ENCODE measurements around the gene SMYD3. TPM values are rescaled to one million over a fixed set of nuclear protein-coding genes. Genes with fewer than 3 reads are reported as not detected.

The SMYD3 gene
- total and polyA plus RNA-seq, 9 of the 15 experiments (the other 6 are each of a cell fraction or from before 2014, with no cell fraction given) = 128 to 440 (median 197) TPM

DNA sequence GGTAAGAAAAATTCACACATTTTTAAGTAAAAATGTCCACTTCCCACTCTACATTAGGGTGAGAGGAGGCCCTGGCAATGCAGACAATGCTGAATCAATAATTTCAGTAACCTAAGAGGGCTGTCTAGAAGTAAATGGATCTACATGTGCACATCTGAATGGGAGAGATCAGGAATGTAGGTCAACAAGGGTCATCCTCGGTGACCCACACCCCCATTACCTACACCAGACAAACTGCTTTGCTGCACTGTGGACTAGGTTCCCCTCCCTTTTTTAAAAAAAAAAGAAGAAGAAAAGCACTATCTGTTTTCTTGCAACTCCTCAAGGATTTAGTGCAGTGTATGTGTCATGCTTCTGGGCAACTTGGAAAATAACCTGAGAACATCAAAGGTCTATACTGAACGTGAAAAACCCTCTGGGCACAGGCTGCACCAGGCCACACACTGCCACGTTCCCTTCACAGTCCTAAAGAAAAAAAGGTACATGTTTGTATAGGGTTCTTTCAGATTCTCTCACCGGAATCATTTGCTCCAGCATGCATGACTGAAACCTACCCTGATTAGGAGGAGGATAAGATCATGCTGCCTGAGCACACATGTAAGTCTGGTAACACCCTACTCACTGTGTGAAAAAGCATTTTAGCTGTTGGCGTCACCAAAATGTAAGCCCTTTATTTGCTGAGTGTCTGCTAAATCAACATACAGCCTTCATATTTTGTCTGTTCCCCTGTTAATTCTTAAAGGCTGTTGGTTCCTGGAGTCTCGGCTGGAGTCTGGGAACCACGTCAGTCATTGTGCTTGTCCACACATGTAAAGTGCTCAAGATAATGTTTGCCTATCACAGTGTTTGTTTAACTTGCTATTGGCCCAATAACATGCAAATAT, 341.0 kb downstream of the SMYD3 start (continued):
- TF ChIP-seq ZNF512 (tag; IDR thresholded peaks at IDR 0.05) (no peak), ZNF354B (CRISPR knock-in tag; IDR thresholded peaks at IDR 0.05) (no peak), NCOA2 (IDR thresholded peaks at IDR 0.05; ENCODE audit: partially characterized antibody in 2 of 2) (no peak), IRF1 (CRISPR knock-in tag; IDR thresholded peaks at IDR 0.05; ENCODE audit: borderline replicate concordance) (no peak), ZKSCAN1 (IDR thresholded peaks at IDR 0.05; ENCODE audit: low read depth, low read length) (no peak), ZBTB34 (CRISPR knock-in tag; IDR thresholded peaks at IDR 0.05) (no peak), HNRNPK (IDR thresholded peaks at IDR 0.05; ENCODE audit: low read depth, low read length, poor library complexity, severe bottlenecking) (no peak), NRF1 (conservative IDR thresholded peaks at IDR 0.05 in 1 of 2, IDR thresholded peaks at IDR 0.05 in 1 of 2) (peak; percentile 34 to 43; a peak in 2 of 4 replicates), CREBBP (IDR thresholded peaks at IDR 0.05; ENCODE audit: low read depth, low read length) (no peak), RBM25 (IDR thresholded peaks at IDR 0.05; ENCODE audit: low read depth, low read length, severe bottlenecking) (no peak)
- TF ChIP-seq, protein P1, sequence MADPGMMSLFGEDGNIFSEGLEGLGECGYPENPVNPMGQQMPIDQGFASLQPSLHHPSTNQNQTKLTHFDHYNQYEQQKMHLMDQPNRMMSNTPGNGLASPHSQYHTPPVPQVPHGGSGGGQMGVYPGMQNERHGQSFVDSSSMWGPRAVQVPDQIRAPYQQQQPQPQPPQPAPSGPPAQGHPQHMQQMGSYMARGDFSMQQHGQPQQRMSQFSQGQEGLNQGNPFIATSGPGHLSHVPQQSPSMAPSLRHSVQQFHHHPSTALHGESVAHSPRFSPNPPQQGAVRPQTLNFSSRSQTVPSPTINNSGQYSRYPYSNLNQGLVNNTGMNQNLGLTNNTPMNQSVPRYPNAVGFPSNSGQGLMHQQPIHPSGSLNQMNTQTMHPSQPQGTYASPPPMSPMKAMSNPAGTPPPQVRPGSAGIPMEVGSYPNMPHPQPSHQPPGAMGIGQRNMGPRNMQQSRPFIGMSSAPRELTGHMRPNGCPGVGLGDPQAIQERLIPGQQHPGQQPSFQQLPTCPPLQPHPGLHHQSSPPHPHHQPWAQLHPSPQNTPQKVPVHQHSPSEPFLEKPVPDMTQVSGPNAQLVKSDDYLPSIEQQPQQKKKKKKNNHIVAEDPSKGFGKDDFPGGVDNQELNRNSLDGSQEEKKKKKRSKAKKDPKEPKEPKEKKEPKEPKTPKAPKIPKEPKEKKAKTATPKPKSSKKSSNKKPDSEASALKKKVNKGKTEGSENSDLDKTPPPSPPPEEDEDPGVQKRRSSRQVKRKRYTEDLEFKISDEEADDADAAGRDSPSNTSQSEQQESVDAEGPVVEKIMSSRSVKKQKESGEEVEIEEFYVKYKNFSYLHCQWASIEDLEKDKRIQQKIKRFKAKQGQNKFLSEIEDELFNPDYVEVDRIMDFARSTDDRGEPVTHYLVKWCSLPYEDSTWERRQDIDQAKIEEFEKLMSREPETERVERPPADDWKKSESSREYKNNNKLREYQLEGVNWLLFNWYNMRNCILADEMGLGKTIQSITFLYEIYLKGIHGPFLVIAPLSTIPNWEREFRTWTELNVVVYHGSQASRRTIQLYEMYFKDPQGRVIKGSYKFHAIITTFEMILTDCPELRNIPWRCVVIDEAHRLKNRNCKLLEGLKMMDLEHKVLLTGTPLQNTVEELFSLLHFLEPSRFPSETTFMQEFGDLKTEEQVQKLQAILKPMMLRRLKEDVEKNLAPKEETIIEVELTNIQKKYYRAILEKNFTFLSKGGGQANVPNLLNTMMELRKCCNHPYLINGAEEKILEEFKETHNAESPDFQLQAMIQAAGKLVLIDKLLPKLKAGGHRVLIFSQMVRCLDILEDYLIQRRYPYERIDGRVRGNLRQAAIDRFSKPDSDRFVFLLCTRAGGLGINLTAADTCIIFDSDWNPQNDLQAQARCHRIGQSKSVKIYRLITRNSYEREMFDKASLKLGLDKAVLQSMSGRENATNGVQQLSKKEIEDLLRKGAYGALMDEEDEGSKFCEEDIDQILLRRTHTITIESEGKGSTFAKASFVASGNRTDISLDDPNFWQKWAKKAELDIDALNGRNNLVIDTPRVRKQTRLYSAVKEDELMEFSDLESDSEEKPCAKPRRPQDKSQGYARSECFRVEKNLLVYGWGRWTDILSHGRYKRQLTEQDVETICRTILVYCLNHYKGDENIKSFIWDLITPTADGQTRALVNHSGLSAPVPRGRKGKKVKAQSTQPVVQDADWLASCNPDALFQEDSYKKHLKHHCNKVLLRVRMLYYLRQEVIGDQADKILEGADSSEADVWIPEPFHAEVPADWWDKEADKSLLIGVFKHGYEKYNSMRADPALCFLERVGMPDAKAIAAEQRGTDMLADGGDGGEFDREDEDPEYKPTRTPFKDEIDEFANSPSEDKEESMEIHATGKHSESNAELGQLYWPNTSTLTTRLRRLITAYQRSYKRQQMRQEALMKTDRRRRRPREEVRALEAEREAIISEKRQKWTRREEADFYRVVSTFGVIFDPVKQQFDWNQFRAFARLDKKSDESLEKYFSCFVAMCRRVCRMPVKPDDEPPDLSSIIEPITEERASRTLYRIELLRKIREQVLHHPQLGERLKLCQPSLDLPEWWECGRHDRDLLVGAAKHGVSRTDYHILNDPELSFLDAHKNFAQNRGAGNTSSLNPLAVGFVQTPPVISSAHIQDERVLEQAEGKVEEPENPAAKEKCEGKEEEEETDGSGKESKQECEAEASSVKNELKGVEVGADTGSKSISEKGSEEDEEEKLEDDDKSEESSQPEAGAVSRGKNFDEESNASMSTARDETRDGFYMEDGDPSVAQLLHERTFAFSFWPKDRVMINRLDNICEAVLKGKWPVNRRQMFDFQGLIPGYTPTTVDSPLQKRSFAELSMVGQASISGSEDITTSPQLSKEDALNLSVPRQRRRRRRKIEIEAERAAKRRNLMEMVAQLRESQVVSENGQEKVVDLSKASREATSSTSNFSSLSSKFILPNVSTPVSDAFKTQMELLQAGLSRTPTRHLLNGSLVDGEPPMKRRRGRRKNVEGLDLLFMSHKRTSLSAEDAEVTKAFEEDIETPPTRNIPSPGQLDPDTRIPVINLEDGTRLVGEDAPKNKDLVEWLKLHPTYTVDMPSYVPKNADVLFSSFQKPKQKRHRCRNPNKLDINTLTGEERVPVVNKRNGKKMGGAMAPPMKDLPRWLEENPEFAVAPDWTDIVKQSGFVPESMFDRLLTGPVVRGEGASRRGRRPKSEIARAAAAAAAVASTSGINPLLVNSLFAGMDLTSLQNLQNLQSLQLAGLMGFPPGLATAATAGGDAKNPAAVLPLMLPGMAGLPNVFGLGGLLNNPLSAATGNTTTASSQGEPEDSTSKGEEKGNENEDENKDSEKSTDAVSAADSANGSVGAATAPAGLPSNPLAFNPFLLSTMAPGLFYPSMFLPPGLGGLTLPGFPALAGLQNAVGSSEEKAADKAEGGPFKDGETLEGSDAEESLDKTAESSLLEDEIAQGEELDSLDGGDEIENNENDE (IDR thresholded peaks at IDR 0.05; ENCODE audit: low read depth, low read length) = no peak

Data from K562 (cell line).